Thoracic aorta (tissue), 2 donors: Measurements from ENCODE around the gene JCAD. TPM values are rescaled to one million over a fixed set of nuclear protein-coding genes. Genes with fewer than 3 reads are reported as not detected.

ENCODE experiments used
- ATAC-seq: fragments of 150-250 bp; one replicate; pipeline ENCODE4 v1.8.0; 2017; ENCODE audit warnings: low read depth; ENCODE audit not compliant: insufficient number of reproducible peaks, low FRiP score
- DNase-seq: peaks from one replicate; pipeline ENCODE4 v3.0.0-alpha.2; 2020; ENCODE audit warnings: low spot score
- H3K27ac ChIP-seq, 2 donors: fragments of 200-600 bp; sonication (generic); 1 replicate in 1 of 2; 2 replicates in 1 of 2; pipeline ENCODE4 v1.5.1; 2016; ENCODE audit warnings: mild to moderate bottlenecking in 2 of 2, moderate library complexity in 2 of 2
- H3K27me3 ChIP-seq: fragments of 200-600 bp; sonication (generic); replicated peaks from 2 replicates; pipeline ENCODE4 v1.6.0; 2016; ENCODE audit warnings: mild to moderate bottlenecking; ENCODE audit not compliant: insufficient read depth
- H3K36me3 ChIP-seq: fragments of 200-600 bp; sonication (generic); one replicate; pipeline ENCODE4 v1.5.1; 2016
- H3K4me1 ChIP-seq, 2 donors: fragments of 200-600 bp; sonication (generic); 1 replicate in 1 of 2; 2 replicates in 1 of 2; pipeline versions ENCODE4 v1.5.1 to v1.6.0; 2016; ENCODE audit warnings: low read depth in 2 of 2, mild to moderate bottlenecking in 1 of 2; ENCODE audit not compliant: control insufficient read depth in 1 of 2
- H3K4me3 ChIP-seq: fragments of 200-600 bp; sonication (generic); 2 replicates; pipeline ENCODE4 v1.5.1; 2016; ENCODE audit warnings: mild to moderate bottlenecking
- H3K9me3 ChIP-seq: fragments of 200-600 bp; sonication (generic); 2 replicates; pipeline ENCODE4 v1.5.1; 2016
- total RNA-seq, 2 donors: library from RNA; depleted of rRNA; stranded (reverse); fragments of >200 nt; gene quantifications; one replicate each; pipeline versions ENCODE4 v1.1.0 to v1.2.3, GENCODE V29; 2016
- TF ChIP-seq, protein P1 (sequence below): fragments of 200-600 bp; sonication (generic); IDR thresholded peaks from one replicate; pipeline ENCODE4 v1.5.1; 2019; ENCODE audit warnings: antibody characterized with exemption

JCAD gene
- total RNA-seq, 2 donors from 2014 or later = 46.3 to 103 TPM

- Histone ChIP-seq H3K9me3 (no peaks in the 10 kb centered on the region), H3K36me3 (no peaks in the 10 kb centered on the region), H3K4me1 (no peaks in the 10 kb centered on the region), H3K27ac (no peak overlapping the region), H3K4me3 (no peak overlapping the region), H3K27me3 (no peaks in the 10 kb centered on the region)
- TF ChIP-seq, protein P1, sequence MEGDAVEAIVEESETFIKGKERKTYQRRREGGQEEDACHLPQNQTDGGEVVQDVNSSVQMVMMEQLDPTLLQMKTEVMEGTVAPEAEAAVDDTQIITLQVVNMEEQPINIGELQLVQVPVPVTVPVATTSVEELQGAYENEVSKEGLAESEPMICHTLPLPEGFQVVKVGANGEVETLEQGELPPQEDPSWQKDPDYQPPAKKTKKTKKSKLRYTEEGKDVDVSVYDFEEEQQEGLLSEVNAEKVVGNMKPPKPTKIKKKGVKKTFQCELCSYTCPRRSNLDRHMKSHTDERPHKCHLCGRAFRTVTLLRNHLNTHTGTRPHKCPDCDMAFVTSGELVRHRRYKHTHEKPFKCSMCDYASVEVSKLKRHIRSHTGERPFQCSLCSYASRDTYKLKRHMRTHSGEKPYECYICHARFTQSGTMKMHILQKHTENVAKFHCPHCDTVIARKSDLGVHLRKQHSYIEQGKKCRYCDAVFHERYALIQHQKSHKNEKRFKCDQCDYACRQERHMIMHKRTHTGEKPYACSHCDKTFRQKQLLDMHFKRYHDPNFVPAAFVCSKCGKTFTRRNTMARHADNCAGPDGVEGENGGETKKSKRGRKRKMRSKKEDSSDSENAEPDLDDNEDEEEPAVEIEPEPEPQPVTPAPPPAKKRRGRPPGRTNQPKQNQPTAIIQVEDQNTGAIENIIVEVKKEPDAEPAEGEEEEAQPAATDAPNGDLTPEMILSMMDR = no peak
- DNase-seq (no peak), ATAC-seq (no peak)
These were observed 34.0 kb upstream of the JCAD start for GRCh38 chr10:30093303-30093950.

GRCh38 chr10:30092151-30092790 lies 32.9 kb upstream of the JCAD start:
- Histone ChIP-seq H3K36me3 (no peaks in the 10 kb centered on the region), H3K4me3 (no peak overlapping the region), H3K27me3 (no peaks in the 10 kb centered on the region), H3K9me3 (no peaks in the 10 kb centered on the region), H3K27ac (no peak overlapping the region), H3K4me1 (no peaks in the 10 kb centered on the region)
- ATAC-seq (no peak), DNase-seq (no peak)
- TF ChIP-seq, protein P1 = no peak

DNA sequence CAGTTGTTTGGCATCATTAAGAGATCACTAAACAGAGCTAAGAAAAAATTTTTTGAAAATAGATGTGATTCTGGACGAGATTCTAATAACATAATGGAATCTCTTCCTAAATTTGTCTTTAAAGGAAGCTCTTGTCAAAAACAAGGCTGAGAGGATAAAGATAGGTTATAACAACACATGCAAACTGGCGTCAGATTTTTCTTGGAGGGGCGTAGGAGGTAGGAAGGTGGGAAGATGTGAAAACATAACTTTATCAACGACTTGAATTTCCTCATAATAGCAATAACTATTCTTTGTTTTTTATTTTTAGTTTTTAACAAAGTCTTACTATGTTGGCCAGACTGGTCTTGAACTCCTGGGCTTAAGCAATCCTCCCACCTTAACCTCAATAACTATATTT lies 31.8 kb upstream of the JCAD start:
- ATAC-seq = no peak
- Histone ChIP-seq H3K36me3 (no peaks in the 10 kb centered on the region), H3K9me3 (no peaks in the 10 kb centered on the region), H3K27me3 (no peaks in the 10 kb centered on the region), H3K27ac (no peak overlapping the region), H3K4me3 (no peak overlapping the region), H3K4me1 (no peaks in the 10 kb centered on the region)
- TF ChIP-seq, protein P1 = no peak
- no peak for DNase-seq

- H3K27me3 ChIP-seq = no peaks in the 10 kb centered on the region
- H3K4me3 ChIP-seq = no peak overlapping the region
- no peak overlapping the region for H3K27ac ChIP-seq
- TF ChIP-seq, protein P1 = no peak
- DNase-seq (no peak), ATAC-seq (no peak)
- H3K4me1 ChIP-seq = no peaks in the 10 kb centered on the region
- H3K9me3 ChIP-seq = no peaks in the 10 kb centered on the region
- no peaks in the 10 kb centered on the region for H3K36me3 ChIP-seq
These were observed 28.8 kb upstream of the JCAD start for GRCh38 chr10:30088178-30088577.

DNA sequence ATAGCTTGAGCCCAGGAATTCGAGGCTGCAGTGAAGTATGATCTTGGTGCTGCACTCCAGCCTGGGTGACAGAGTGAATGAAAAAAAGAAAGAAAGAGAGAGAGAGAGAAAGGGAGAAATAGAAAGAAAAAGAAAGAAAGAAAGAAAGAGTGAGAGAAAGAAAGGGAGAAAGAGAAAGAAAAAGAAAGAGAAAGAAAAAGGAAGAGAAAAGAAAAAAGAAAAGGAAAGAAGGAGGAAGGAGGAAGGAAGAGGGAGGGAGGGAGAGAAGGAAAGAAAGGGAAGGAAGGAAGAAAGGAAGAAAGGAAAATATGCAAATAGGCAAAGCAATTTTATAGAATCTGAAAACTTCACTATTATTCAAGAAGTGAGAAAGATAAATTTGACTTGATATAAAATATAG lies 24.5 kb upstream of the JCAD start:
- TF ChIP-seq, protein P1 = no peak
- H3K27ac ChIP-seq = no peak overlapping the region
- H3K4me3 ChIP-seq = no peak overlapping the region
- H3K4me1 ChIP-seq = no peaks in the 10 kb centered on the region
- no peaks in the 10 kb centered on the region for H3K27me3 ChIP-seq
- ATAC-seq (no peak), DNase-seq (no peak)
- no peaks in the 10 kb centered on the region for H3K36me3 ChIP-seq
- no peaks in the 10 kb centered on the region for H3K9me3 ChIP-seq
